Measurements from ENCODE around the gene MON1A.

DNA sequence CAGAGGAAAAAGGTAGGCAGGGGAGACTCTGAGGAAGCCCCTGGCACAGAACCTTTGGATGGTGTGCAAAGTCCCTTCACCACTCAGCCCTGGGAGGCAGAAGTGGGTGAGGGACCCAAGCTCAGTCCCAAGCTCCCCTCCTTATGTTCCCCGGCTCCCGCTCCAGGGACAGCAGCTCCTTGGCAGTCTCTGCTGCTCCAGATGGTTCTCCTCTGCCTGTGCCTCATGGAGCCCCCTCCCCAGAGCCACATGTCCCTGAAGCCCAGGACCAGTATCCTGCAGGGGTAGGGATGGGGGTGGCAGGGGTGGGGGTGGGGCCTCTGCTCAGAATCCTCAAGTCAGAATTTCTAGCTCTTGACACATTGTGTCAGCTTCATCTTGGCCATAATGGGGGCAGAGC lies 51.9 kb downstream of the MON1A start:
- TF ChIP-seq, protein P1, sequence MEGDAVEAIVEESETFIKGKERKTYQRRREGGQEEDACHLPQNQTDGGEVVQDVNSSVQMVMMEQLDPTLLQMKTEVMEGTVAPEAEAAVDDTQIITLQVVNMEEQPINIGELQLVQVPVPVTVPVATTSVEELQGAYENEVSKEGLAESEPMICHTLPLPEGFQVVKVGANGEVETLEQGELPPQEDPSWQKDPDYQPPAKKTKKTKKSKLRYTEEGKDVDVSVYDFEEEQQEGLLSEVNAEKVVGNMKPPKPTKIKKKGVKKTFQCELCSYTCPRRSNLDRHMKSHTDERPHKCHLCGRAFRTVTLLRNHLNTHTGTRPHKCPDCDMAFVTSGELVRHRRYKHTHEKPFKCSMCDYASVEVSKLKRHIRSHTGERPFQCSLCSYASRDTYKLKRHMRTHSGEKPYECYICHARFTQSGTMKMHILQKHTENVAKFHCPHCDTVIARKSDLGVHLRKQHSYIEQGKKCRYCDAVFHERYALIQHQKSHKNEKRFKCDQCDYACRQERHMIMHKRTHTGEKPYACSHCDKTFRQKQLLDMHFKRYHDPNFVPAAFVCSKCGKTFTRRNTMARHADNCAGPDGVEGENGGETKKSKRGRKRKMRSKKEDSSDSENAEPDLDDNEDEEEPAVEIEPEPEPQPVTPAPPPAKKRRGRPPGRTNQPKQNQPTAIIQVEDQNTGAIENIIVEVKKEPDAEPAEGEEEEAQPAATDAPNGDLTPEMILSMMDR (IDR thresholded peaks at IDR 0.05): no peak
- TF ChIP-seq POLR2A (IDR thresholded peaks at IDR 0.05): no peak
